Lower leg skin (tissue), 4 donors: ENCODE results near the gene TBC1D24. TPM values are rescaled to one million over a fixed set of nuclear protein-coding genes. Genes with fewer than 3 reads are reported as not detected.

Source experiments
- DNase-seq, 2 donors: peaks; one replicate each; pipeline ENCODE4 v3.0.0-alpha.2; 2019; ENCODE audit warnings: low spot score in 2 of 2
- H3K4me3 ChIP-seq: fragments of 200-600 bp; sonication (generic); 2 replicates; pipeline ENCODE4 v1.5.1; 2017; ENCODE audit warnings: mild to moderate bottlenecking, low read depth; ENCODE audit not compliant: poor library complexity, severe bottlenecking
- CTCF ChIP-seq, 3 donors: fragments of 450-650 bp; IDR thresholded peaks; one replicate each; pipeline ENCODE4 v1.5.1; 2016; ENCODE audit warnings: antibody characterized with exemption in 3 of 3, mild to moderate bottlenecking in 3 of 3, moderate library complexity in 2 of 3
- POLR2A ChIP-seq, 2 donors: fragments of 450-650 bp; IDR thresholded peaks; one replicate each; pipeline ENCODE4 v1.6.1; 2016 to 2017; ENCODE audit warnings: antibody characterized with exemption in 2 of 2, mild to moderate bottlenecking in 1 of 2, moderate library complexity in 1 of 2
- WGBS, 2 donors: methylation state at CpG; one replicate each; pipeline ENCODE4 v1.1.5; 2018; 5-methylcytosine and 5-hydroxymethylcytosine counted together
- intact Hi-C: fragments of 100-400 bp; cut with DNase I; formaldehyde crosslinking; loops from one replicate; pipeline ENCODE4 v1.15.0; 2023; ENCODE audit warnings: low total_unique reads
- total RNA-seq, 4 donors: library from RNA; depleted of rRNA; stranded (reverse); fragments of >200 nt; gene quantifications; one replicate each; pipeline ENCODE4 v1.1.0, GENCODE V29; 2016

Gene TBC1D24
- total RNA-seq, 4 donors from 2014 or later: 12.1 to 19.1 (median 15.3) TPM

GRCh38 chr16:2459647-2460390 lies 15.1 kb upstream of the TBC1D24 start, which contains the start of gene TEDC2:
Gene TEDC2, plus strand, starts transcription at chr16:2460109. Its CDS starts 36 bp downstream, at chr16:2460145.
- no peak for TF ChIP-seq CTCF (IDR thresholded peaks at IDR 0.05)
- intact Hi-C loops: no loop called here
- peak; percentile 94 to 99 for DNase-seq
- 1% methylated on average over 48 to 50 of the region's 66 CpGs for WGBS, 2 donors
- H3K4me3 ChIP-seq: peak within 1 kb of the TSS; percentile 19

- no peak for DNase-seq
- no peak for TF ChIP-seq CTCF (IDR thresholded peaks at IDR 0.05)
- no peak for TF ChIP-seq POLR2A (IDR thresholded peaks at IDR 0.05)
- no peak overlapping the region for H3K4me3 ChIP-seq
- intact Hi-C loops: no loop called here
- WGBS, 2 donors: 4 to 8% methylated on average over 10 to 15 of the region's 20 CpGs
Observed at GRCh38 chr16:2460391-2460713, 14.6 kb upstream of the TBC1D24 start.

- TF ChIP-seq POLR2A (IDR thresholded peaks at IDR 0.05): no peak
- no peak for TF ChIP-seq CTCF (IDR thresholded peaks at IDR 0.05)
- intact Hi-C loops: no loop called here
- H3K4me3 ChIP-seq: no peak overlapping the region
- 81 to 85% methylated on average over 5 to 9 of the region's 13 CpGs for WGBS, 2 donors
- no peak for DNase-seq
Observed at GRCh38 chr16:2460916-2461315, 14.0 kb upstream of the TBC1D24 start.

- no peak for DNase-seq
- TF ChIP-seq POLR2A (IDR thresholded peaks at IDR 0.05) (no peak), CTCF (IDR thresholded peaks at IDR 0.05) (no peak)
- WGBS, 2 donors: 89 to 94% methylated on average over 18 to 22 of the region's 23 CpGs
- intact Hi-C loops: no loop called here
- no peak overlapping the region for H3K4me3 ChIP-seq
Observed at GRCh38 chr16:2462031-2462866, 12.7 kb upstream of the TBC1D24 start.

- no peak for DNase-seq
- TF ChIP-seq POLR2A (IDR thresholded peaks at IDR 0.05) (no peak), CTCF (IDR thresholded peaks at IDR 0.05) (no peak)
- intact Hi-C loops: no loop called here
- no peak overlapping the region for H3K4me3 ChIP-seq
- WGBS, 2 donors: 73 to 77% methylated on average over 7 of the region's 12 CpGs
Observed at GRCh38 chr16:2464333-2464732, 10.6 kb upstream of the TBC1D24 start.
